ENCODE data around the gene GNAZ.

DNA sequence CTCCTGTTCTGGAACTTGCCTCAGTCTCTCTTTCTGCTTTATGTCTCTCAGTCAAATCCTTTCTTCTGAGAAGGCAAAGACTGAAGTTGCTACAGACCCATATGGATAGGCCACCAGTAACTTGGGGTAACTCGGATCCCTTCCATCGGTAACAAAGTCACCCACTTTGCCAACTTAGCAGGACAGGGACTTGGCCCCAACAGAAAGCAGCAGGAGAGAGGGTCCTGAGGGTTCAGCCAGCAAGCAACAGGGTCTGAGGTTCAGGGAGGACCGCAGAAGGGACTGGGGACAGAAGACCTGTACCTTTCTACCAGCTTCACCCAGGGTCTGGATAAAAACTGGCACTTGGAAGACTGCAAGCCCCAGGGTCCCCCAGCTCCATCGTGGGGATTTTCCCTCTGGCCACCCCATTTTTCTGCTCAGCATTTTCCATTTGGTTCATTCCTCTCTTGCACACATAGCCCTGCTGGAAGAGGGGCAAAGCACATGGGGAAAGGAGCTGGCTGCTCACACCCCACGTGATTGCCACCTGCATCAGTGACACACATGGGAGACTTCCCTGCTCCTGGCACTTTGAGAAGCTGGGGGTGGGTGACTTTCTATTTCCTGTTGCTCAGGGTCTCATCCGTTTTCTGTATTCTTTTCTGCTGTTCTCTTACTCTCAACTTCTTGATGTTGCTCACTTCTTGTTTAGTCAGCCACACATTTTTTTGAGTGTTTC, 34.6 kb upstream of the GNAZ start:
- TF ChIP-seq, protein P1, sequence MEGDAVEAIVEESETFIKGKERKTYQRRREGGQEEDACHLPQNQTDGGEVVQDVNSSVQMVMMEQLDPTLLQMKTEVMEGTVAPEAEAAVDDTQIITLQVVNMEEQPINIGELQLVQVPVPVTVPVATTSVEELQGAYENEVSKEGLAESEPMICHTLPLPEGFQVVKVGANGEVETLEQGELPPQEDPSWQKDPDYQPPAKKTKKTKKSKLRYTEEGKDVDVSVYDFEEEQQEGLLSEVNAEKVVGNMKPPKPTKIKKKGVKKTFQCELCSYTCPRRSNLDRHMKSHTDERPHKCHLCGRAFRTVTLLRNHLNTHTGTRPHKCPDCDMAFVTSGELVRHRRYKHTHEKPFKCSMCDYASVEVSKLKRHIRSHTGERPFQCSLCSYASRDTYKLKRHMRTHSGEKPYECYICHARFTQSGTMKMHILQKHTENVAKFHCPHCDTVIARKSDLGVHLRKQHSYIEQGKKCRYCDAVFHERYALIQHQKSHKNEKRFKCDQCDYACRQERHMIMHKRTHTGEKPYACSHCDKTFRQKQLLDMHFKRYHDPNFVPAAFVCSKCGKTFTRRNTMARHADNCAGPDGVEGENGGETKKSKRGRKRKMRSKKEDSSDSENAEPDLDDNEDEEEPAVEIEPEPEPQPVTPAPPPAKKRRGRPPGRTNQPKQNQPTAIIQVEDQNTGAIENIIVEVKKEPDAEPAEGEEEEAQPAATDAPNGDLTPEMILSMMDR (IDR thresholded peaks at IDR 0.05): no peak
- no peak for TF ChIP-seq POLR2A (IDR thresholded peaks at IDR 0.05)
